Measurements from ENCODE around the gene IRX3.
"Not testable (repeated sequence)": the region's sequence is repeated elsewhere in the genome, so short reads cannot be mapped to it uniquely, and the experiment has no call there.

Gene IRX3

DNA sequence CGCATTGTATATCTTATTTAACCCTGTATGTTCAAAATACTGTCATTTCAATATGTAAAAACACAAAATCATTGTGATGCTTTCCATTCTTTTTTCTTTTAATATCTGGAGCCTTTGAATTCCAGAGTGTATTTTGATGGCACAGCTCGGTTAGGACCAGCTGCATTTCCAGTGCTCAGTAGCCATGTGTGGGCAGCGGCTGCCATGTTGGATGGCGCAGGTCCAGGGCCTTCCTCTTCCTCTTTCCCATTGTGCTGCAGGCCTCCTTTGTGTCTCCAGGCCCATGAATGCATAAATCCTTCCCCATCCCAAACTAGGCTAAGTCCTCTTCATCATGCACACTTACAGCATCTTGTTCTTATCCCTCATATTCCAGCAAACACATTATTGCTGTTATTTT is 13.0 kb downstream of the IRX3 start:
- DNase-seq = no peak

DNA sequence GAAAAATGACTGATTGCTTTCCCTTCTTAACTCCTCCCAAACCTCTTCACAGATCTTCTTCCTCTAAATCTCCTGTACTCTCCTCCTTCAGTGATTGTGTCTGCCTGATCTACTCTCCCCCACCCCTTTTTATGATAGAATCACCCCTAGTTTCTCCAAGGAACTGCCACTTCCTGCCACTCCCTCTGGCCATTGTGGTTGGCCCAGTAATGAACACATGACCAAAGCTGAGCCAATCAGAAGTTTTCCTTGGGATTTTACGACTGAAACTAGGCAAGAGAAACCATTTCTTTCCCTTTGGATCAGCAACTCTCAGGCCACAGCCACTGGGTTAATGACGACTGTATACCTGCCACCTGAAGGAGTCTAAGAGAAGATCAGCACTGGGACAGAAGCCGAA is 15.9 kb downstream of the IRX3 start:
- no peak for DNase-seq

DNA sequence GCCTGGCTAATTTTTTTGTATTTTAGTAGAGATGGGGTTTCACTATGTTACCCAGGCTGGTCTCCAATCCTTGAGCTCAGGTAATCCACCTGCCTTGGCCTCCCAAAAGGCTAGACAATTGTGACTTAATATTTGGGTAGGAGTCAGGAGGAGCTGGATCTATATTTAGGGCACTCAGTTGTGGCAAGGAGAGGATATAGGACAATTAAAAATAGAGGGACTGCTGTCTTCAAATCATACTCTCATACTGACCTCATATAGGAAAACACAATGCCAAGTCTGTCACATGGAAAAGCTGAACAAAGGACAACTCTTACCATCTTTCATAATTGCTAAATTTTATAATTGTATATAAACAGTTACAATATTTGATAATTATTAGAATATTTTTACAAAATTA is 17.1 kb downstream of the IRX3 start:
- DNase-seq = no peak

DNA sequence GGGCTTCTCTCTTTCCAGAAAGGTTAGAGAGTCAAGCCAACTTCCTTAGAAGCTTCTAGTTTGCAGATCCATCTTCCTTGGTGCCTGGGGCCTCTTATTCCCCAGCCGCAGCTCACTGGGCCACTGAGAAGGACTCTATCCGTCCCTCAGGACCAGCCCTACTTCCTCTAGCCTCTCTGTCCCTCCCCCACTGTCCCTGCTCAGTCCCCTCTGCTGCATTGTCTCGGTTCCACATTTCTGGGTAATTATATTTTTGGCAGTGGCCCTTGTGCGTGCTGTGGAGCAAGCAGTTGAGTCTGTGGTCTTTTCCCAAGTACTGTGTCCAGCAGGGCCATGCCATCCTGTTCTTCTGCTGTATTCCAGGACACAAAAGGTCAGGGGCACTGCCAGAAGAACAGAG is 17.8 kb downstream of the IRX3 start:
- no peak for DNase-seq

DNA sequence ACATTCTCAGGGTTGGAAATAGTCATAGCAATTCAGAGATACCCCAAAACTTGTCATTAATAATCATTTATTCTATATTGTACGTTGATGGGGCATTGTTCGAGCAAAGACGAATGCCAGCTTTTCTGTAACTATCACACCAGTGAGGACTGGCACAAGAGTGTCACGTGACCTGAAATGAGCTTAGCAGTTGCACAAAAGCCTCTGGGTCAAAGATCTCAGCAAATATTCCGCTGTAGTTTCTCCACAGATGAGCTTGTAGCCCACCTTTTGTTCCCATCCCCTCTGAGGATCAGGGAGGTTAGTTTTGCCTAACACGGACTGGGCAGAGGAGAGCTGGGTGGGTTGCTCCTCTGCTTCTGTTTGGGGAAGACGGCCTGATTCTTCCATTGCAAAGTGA is 18.2 kb downstream of the IRX3 start:
- DNase-seq = no peak

DNA sequence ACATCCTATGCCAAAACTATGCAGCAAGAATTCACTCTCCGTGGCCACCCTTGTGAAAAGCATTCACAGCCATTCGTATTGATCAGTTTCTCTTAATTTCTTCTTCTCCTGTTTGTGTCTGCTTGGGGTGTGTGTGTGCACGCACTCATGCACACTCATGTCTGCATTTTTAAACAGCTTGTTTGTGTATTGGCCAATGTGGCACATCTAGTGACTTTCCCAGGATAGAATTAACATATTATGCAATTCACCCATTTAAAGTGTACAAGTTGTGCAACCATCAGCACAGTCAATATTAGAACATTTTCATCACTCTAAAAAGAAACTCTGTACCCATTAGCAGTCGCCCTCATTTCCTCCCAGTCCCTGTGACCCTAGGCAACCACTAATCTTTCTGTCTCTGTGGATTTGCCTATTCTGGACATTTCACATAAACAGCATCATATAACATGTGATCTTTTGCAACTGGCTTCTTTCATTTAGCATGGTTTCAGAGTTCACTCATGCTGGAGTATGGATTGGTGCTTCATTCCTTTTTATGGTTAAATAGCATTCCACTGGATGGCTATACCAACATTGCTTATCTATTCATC is 20.1 kb downstream of the IRX3 start:
- no peak for DNase-seq

DNA sequence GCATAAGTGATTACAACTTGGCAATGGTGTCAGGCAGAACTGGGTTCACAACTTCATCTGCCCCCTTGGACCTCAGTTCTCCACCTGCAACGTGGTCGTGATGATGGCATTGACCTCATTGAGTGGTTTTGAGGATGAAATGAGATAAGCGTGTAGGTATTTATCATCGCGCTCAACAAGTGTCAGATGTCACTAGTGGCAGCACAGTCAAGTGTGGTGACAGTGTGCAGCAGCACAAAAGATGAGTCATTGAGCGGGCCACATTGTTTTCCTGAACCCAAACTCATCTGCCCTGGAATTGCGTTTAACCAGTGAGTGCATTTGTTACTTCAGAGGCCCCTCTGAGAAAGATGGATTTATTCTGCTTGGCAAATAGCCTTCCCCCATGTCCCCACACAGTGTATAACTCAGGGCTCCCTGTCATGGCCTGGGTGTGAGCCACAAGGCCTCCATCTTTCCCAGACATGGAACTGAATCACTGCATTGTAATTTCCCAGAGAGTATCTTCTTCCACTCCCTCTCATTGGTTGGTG is 20.9 kb downstream of the IRX3 start:
- no peak for DNase-seq

DNA sequence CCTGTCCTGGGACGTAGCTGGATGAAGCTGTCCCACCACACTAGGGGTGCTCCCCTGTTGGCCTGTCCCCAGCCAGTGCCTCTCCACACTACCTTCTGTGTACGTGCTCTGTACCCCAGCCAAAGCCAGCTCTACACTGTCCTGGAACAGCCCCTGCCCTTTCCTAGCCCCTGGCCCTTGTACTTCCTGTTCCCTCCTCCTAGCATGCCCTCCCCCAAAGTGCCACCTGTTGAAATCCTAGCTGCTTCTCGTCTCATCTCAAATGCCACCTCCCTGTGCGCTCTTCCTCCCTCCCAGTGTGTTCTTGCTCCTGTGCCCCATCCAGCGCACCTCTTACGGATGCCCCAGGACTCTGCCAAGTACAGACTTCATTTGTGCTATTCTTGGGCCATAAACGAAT is 33.5 kb downstream of the IRX3 start:
- DNase-seq = no peak

DNA sequence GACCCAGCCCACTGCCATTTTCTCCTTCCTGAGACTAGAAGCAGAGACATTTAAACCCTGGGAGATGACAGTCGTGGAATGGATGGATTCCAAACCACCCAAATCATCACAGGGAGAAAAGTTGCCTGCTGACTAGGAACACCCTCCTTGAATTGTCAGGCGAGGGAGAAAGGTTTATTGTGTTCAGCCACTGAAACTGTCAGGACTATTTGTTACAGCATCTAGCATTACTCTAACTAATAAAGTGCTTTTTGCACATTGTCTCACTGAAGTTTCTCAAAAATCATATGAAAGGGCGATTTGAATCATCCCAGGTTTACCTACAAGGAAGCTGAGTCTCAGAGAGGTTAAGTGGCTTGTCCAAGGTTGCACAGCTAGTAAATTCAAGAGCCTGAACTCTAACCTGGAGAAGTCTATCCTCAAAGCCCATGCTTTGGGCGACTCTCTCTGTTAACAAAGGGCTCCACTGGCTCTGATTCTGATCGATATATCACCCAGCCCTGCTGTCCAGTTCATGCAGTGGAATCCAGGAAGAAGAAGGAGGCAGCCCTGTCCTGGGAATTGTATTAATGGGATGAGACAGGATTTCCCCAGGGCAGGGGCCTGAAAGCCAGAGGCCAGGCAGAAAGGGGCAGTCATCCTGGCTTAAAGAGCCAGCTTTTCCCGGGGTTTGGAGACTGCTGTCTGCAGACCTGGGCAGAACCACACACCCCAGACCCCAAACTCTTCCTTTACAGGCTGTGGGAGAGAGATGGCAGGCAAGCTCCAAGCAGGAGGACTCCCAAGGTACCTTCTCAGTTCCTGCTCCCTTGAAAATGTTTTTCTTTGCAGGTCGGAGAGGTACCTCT is 37.5 kb downstream of the IRX3 start:
- DNase-seq = no peak

DNA sequence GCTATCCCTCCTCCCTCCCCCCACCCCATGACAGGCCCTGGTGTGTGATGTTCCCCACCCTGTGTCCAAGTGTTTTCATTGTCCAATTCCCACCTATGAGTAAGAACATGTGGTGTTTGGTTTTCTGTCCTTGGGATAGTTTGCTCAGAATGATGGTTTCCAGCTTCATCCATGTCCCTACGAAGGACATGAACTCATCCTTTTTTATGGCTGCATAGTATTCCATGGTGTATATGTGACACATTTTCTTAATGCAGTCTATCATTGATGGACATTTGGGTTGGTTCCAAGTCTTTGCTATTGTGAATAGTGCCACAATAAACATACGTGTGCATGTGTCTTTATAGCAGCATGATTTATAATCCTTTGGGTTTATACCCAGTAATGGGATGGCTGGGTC is 38.9 kb downstream of the IRX3 start:
- DNase-seq = not testable (repeated sequence)

DNA sequence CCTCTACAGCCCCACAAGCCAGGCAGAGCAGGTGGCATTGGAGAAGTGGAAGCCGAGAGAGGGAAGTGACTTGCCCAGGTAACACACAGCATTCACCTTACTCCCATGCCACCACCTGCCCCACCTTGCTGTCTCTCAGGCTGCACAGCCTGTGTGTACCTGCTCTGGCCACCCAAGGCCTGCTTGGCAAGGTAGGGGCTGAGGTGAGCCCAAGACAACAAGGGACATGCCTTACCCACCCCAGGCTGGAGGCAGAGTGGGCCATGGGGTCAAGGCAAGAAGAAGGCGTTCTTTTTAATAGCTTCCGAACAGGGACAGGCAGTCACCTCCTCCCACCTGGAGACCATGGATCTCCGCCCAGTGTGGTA is 40.1 kb downstream of the IRX3 start:
- no peak for DNase-seq

DNA sequence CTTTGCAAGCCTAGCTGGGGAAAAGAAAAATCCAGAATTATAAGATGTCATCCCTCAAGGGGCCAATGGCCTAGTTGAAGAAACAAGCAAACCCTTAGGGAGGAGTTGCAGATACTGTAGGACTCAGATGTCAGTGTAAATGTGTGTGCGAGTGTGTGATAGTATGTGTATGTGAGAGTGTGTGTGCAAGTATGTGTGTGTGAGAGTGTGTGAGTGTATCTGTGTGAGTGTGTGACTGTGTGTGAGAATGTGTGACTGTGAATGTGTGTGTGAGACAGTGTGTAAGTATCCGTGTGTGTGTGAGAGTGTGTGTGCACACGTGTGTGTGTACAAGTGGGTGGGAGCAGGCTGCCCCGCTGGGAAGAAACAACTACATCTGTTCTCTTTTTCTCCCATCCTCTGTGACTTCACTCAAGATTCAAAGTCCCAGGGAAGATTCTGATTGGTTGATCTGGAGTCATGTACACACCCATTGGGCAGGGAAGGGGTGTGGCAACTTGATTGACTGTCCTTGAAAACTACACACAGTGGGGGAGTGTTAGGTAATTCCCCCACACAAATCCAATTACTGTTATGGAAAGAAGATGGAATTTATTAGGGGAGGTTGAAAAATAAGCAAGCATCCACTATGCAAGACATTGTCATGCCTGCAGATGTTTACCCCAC is 40.7 kb downstream of the IRX3 start:
- no peak for DNase-seq

DNA sequence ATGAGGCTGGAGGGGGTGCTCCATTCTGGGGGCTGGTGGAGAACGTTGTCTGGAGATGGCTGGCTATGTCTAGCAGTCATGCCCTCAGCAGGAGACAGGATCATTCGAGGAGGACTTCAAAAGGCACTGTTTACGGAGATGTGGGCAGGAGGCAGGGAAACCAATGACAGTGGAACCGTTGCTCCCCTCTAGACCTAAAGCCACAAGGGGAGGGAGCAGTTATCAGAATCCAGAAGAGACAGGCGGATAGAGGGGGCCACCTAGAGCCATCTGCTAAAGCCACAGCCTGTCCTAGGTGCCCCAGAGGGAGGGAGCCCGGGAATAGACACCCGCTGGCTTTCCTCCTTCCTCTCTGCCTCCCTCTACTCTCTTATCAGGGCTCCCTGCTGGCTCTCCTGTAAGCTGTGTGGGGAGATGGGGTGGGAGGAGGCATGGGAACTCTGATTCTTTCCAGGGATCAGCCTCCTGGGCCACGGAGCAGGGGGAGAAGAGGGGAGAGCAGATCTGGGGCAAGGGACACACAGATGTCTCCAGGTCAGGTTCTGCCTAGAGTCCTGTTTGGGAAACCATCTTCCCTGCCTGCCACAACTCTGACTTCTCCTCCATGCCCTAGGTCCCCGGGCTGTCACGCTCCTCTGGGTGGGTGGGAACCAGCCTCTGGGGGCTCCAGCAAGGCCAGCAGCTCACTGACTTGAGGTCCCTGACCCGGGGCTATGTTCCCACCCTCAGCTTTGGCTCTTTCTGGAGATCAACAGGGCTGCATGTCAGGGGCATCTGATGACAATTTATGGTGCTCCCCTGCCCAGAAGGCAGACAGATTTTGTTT is 42.3 kb downstream of the IRX3 start:
- no peak for DNase-seq

DNA sequence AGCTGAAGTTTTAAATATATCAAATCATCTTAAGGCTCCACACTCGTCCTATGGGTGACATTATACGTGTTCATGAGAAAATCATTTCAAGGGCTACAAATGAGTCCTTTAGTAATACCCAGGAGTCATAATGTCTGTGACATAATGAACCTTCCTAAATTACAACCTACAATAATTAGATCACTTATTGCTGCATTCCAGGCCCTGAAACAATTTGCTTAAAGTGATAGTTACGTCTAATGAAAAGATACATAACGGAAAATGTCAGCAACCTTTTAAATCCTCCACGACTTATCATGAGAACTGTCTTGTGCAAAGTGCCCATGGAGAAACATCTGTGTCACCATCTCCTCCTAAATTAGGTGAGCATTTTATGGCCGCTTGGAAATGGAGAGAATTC is 43.4 kb downstream of the IRX3 start:
- no peak for DNase-seq

DNA sequence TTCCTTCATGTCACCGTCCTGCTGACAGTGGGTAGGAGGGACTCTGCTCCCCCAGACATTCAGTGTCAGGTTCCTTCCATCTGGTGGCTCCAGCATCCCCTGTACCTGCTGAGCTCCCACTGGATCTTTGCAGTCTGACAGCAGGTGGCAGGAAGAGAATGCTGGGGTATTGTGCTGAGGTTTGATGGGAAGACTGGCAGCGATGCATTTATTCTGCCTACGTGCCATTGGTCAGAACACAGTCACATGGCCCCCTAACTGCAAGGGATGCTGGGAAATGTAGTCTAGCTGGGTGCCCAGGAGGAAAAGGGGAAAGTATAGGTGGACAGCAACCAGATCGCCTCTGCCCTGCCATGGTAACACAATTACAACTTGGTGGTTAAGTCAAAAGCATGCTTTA is 44.4 kb downstream of the IRX3 start:
- no peak for DNase-seq

DNA sequence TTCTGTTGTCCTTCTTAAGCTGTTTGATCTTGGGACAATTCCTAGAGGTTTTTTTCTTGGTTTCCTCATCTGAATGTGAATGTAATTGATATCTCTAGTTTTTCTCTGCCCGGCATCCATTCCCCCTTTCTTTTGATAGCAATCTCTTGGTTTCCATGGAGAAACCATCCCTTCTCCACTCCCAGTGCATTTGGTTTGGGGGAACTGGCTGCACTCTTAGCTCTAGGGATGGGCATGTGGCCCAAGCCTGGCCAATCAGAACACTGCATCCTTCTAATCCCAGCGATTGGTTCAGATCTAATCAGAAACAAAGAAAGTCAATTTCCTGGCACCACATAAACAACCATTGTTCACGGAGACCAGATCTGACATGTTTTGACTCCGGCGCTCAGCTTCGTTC is 45.1 kb downstream of the IRX3 start:
- DNase-seq = no peak

DNA sequence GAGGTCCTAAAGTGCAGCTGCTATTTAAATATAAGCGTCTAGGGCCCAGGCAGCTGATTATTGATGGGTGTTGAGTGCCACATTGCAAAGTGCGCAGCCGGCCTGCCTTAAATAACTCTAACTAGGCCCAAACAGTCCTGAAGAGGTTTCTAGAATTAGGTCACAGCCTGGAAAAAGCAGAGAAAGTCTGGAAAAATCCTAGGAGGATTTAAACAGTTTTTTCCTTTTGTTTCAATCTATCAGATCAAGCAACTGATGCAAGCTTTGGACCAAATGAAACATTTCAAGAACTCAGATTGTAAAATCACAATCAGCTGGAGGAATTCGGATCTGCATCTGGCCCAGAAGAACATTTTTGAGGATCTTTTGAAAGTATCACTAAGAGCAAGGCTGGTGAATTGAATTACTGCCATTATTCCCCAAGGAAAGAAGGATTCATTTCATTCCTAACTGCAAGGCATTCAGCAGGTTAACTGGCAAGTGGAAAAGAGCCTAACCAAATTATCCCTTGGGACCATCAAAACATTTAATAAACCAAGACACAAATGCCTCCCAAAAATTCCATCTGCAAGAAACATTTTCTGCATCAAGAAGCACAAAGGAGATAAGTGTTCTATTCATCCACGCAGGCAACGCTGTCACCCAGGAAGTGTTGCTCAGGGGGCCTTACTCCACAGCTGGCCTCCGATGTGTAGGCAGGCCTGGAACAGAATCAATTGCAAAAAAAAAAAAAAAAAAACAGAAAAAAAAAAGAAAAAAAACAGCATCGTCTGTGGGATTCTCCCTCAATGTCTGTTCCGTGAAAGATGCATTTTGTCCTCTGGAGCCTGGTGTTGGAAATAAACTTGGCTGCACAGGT is 46.1 kb downstream of the IRX3 start:
- DNase-seq = no peak

DNA sequence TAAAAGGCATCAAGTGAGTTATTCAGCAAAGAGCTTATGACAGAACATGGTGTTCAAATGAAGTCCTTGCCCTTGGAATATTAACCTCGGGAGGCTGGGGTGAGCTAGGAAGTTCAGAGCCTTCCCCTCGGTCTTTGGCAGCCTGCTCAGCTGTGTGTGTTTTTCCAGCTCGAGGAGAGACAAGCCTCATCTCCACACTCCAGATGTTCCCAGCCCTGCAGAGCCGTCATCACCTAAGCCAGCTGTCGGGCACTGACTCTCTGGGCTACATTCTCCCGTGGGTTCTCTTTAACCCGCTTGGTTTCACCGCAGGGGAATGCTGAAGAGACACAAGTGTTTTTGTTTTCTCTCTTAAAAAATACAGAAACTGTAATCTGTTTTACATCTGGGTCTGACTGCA is 47.1 kb downstream of the IRX3 start:
- no peak for DNase-seq

DNA sequence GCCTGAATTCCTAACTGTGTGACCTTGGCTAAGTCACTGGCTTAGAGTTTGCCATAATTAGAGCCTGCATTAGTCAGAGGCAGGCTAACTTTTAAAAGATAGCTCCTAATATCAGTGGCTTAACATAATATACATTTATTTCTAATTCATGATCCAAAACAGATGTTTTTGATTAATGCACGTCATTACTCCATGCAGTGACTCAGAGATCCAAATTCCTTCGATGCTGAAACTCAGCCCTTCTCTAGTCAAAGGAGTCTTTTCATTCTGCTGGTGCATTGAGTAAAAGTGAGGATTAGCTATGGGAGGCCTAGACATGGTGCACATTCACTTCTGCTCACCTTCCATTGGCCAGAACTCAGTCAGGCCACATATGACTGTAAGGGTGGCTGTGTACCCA is 49.8 kb downstream of the IRX3 start:
- no peak for DNase-seq

DNA sequence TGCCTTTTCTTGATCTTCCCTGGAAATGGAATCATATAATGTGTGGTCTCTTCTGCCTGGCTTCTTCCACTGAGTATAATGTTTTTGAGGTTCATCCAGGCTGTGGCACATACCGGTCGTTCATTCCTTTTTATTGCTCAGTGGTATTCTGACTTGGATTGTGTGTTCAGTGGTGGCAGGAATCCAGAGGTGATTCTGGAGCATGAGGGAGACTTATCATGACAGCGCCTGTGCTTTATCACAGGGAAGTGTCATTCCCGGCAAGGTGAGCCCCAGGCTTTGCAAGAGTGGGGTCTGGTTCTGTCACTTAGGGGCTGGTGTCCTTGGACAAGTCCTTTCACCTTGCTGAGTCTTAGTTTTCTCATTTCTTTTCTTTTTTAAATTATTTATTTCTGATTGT is 53.0 kb downstream of the IRX3 start:
- no peak for DNase-seq
